H1 (cell line): ENCODE results near the gene GPR61. TPM values are rescaled to one million over a fixed set of nuclear protein-coding genes. Genes with fewer than 3 reads are reported as not detected.

Experiments
- SIN3A ChIP-seq, 2 experiments: IDR thresholded peaks in 1 of 2; conservative IDR thresholded peaks in 1 of 2; 2 replicates each; pipeline ENCODE4 v1.6.1; 2011 to 2012; ENCODE audit warnings: low read length in 2 of 2, improper control_type of control experiment in 1 of 2, low read depth in 1 of 2, mild to moderate bottlenecking in 1 of 2
- polyA plus RNA-seq, 7 experiments: library from polyadenylated mRNA; depleted of rRNA in 3 of 7; stranded (reverse) in 5 of 7; unstranded in 2 of 7; fragments of >200 nt in 5 of 7; fragments of 200-250 nt in 2 of 7; gene quantifications; 1 replicate in 5 of 7; 2 replicates in 1 of 7; 4 replicates in 1 of 7; pipeline versions ENCODE4 v1.2.1 to v1.2.3, GENCODE V29; 2011 to 2013; ENCODE audit warnings: missing spikeins in 2 of 7, mixed read lengths in 2 of 7
- total RNA-seq: library from RNA; stranded (reverse); fragmentation: NEBNext Ultra II Directional; extraction: Animal tissue kit (Norgen Biotek cat#: 25700); gene quantifications from 2 replicates; pipeline ENCODE4 v1.2.1, GENCODE V29; 2021

GPR61 gene
- total and polyA plus RNA-seq, 2 of the 8 experiments (the other 6 are each of a cell fraction or from before 2014, with no cell fraction given) = 0.41 to 0.53 TPM

DNA sequence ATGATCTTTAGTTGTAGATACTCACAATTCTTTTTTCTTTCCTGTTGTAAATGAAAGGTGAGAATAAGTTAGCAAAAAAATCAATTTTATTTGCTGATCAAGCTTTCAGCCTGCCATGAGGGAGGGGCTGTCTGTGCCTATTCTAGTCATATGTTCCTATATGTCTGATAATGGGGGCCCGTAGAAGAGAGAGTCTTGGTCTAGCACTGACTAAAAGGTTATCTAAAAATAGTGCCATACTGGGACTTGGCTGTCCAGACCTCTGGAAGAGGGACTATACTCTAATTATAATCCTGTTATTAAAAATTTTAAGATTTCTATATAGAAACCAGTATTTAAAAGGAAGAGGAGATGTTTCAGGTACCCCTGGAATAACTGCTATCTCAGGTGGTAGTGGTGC, 27.3 kb downstream of the GPR61 start (continued):
- no peak for TF ChIP-seq SIN3A (conservative IDR thresholded peaks at IDR 0.05 in 1 of 2, IDR thresholded peaks at IDR 0.05 in 1 of 2; ENCODE audit: low read depth in 1 of 2, low read length in 2 of 2)
